Astrocyte of the hippocampus (primary cell): Measurements from ENCODE around the gene MAP1LC3B.

Experiments used
- DNase-seq: peaks from one replicate; pipeline ENCODE4 v3.0.0; 2011; ENCODE audit warnings: low read depth, low spot score

MAP1LC3B gene

DNA sequence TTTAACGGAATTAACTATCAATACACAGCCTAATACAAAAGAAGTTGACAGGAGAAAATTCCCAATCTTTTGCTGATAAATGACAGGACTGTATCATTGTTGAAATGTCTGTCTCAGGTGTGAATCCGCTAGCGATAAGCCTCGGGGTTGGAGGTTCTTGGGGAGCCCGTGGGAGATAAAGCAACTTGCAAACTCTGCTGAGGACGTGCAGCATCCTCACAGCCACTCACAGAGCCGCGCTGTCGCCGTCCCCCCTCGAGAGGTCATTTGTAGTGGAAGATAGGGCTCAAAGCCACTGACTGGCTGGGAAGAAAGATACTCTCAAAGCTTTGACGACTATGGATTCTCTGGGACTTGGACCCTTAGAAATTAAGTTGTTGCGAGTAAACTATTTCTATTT, 17.0 kb downstream of the MAP1LC3B start:
- no peak for DNase-seq

- DNase-seq = no peak
Measured at GRCh38 chr16:87409781-87410180, 17.6 kb downstream of the MAP1LC3B start.

- DNase-seq = no peak
Measured at GRCh38 chr16:87410530-87410929, 18.4 kb downstream of the MAP1LC3B start.

DNA sequence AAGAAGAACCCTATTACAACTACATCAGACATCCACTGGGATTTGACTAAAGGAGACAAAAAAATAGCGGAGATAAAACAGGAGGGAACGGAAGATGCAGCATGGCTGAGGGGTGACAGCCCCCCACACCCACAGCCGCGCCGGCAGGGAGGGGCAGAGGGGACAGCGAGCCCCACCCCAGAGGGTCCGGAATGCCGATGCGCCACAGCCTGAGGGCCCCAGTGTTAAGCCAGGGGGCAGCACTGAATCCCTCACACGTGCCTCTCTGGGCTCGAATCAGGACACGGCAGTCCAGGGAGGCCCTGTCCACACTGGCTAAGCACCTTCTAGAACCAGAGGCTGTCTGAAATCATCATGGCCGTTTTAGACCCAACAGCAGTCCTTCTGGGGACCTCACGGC, 18.8 kb downstream of the MAP1LC3B start:
- DNase-seq = no peak

DNA sequence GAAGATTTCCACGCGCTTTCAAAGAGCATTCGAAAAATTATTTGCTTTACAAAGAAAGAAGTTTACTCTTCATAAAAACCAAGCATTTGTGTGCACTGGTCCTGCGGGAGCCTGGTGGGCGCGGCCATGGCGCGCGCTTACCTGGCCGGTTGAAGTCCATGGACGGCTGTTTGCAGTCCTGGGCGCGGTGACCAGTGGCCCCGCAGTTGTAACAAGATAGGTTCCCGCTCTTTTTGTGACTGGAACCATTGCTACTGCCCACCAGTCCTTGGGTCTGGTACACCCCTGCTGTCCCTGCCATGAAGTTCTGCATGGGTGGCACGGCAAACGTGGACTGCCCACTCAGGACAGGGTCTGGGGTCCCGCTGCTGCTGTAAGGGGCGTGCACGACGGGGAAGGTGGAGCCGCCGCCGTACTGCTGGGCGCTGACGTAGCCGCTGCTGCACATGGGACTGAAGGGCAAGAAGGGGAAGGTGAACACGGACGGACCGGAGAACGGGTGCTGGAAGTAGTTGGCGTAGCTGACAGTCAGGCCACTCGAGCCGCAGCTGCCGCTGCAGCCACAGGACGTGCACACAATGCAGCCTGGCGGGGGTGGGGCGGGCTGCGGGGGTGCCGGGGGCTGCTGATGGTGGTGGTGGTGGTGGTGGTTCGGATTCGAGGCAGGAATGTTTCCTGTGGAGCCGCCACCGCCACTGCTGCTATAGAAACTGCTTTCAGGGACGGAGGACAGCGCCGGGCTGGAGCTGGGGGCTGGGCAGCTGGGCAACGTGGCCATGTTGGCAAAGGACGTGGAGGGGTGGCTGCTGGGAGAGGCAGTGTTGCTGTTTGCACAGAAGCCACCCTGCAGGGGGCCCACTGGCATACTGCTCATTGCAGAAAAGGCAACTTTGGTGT, 19.5 kb downstream of the MAP1LC3B start:
- DNase-seq = no peak

GRCh38 chr16:87412371-87412995, 20.3 kb downstream of the MAP1LC3B start:
- no peak for DNase-seq

DNA sequence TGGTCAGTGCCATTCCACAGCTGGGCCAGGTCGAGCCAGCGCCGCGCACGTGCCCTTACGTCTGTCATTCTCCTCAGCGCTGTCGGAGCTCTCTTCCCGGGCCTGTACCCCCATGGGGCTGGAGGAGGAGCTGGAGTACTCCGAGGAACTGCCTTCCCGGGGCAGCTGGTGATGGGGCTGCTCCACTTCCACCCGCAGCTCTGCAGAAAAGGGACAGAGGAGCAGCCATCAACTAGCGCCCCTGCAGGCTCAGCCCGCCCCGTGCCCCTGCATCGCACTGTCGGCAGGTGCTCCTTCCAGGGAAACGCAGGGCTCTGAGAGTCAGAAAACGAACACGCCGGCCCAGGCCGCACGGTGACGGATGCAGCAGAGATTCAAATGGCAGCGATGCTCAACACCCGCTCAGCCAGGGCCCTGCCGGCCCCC, 20.9 kb downstream of the MAP1LC3B start:
- DNase-seq = no peak

DNA sequence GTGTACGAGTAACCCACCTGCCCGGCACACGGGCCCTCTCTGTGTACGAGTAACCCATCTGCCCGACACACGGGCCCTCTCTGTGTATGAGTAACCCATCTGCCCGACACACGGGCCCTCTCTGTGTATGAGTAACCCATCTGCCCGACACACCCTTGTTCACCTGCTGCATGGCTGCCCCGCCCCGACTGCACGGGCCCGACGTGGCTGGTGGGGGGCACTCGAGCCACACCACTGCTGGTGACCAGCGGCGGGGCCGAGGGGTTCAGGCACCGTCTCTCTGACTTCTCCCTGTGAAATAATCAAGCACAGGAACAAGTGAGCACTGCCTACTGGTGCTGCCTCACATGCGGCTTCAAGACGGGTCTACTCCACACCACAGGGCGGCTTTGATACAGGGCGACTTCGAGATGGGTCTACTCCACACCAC, 22.1 kb downstream of the MAP1LC3B start:
- no peak for DNase-seq

DNA sequence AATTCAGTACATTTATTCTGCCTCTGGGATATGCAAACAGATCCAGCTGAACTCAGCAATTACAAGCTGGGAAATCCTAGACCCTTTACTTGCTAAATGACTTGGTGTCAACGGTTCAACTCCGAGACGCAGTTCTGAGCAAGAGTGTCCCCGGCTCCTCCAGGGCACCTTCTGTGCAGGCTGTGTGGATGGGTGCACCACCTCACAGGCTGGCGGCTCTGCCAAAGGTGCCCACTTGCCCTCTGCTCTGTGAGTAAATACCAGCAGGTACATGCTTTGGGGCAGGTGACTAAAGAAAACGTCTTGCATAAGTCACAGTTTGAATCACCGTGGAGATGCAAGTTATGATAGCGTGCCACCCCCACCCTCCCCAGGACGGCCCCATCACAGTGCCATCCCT, 23.3 kb downstream of the MAP1LC3B start:
- no peak for DNase-seq

- peak; percentile 67 for DNase-seq
Measured at GRCh38 chr16:87416826-87417527, 24.8 kb downstream of the MAP1LC3B start.

DNA sequence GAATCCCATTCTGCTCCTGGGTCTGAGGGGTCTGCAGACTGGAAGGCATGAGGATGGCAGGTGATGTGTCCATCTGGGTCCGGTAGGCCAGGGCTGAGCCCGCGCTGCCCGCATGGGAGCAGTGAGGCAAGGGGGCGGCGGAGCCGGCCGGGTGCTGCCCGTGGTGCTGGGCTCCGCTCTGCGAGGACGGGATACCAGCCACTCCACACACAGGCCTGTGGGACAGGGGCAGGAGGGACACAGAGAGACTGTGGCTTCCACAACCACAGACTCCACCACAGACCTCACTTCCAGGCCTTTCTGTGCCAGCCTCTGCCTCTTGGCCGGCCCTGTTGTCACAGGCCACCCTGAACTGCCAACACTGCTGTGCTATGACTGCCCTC, 25.4 kb downstream of the MAP1LC3B start:
- DNase-seq = no peak

DNA sequence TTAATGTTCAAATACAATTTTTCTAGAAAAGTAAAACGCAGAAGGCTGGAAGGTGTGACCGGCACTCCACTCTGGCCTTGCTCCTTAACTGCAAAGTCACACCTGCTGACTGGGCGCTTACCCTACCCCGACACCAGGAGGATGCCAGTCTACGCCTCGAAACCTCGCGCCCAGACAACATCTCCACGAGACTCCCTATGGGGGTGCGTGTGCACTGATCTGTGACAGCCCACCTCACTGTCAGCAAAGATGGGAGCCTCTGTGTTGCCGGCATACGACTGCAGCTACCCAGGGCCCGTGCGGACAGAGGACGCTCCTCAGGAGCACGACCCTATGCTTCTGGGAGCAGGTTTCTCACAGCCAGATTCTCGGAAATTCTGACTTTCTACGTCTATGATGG, 26.1 kb downstream of the MAP1LC3B start:
- no peak for DNase-seq

GRCh38 chr16:87418644-87419043, 26.5 kb downstream of the MAP1LC3B start:
- DNase-seq = no peak

- DNase-seq = no peak
Measured at GRCh38 chr16:87420026-87421002, 28.2 kb downstream of the MAP1LC3B start.

DNA sequence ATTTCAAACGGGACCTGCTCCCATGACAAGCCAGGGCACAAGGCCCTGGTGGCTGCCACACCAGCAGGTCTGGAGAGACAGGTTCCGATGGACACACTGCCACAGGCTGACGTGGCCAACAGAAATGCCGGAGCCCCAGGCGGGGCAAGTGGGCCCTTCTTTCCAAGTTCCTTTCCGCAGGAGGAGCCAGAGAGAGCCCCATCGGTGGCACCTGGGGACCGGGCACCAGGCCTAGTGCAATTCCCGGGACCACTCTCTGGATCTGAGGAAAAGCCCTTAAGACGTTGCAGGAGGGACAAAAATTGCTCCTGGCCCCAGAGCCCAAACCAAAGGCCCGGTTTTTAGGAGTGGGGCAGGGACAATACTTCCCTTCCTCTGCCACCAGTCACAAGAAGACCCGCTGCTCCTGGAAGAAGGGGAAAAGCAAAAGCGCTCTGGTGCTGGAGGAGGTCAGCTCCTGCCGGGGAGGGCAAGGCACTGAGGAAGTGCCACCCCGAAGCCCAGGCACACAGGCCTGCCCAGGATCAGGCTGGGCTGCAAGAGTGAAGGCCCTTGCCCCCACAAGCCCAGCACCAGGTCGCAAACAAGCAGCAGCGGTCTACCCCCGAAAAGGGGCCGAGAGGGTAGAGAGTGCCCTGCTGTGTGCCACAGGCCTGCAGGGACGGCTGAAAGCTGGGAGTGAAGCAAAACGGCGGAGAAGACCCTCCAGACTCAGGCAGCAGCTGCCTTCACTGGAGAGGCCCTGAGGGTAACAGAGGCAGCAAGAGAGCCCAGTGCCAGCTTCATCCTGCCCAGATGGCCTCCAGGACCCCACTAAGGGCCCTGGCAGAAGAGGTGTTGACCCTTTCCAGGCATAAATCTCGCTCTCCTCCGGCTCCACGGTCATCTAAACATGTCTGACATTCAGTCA, 29.1 kb downstream of the MAP1LC3B start:
- no peak for DNase-seq

DNA sequence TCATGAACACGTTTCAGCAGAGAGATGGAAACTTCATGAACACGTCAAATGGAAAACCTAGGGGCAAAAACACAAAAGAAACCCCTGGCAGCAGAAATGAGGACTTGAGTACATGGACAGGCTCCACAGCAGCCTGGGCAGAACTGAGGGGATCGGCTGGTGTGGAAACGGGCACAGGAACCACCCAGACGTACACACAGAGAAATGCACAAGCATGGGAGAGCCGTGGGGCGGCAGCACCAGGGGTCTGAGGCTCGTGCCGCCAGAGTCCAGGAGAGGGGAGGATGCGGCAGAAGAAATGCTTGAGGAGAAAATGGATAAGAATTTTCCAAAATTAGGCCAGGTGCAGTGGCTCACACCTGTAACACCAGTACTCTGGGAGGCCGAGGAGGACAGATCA, 30.0 kb downstream of the MAP1LC3B start:
- DNase-seq = no peak

GRCh38 chr16:87423429-87423828, 31.3 kb downstream of the MAP1LC3B start:
- no peak for DNase-seq

GRCh38 chr16:87424266-87424665, 32.1 kb downstream of the MAP1LC3B start:
- DNase-seq = no peak

DNA sequence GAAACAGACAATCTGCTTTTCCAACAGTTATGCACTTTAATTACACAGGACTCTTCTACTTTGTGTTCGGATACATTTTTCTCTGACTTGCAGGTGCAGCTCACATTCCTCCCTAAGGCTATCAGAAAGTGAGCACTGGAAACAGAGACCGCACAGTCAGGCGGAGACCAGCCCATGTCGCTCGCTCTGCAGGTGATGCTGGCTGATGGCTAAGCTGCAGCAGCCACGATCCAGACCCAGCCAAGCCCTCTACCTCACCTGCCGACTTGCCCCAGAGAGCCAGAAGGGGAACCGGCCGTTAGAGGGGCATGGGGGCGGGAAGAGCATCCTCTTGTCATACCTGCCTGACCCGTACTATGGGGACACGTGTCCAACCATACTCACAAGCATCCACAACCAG, 33.8 kb downstream of the MAP1LC3B start:
- DNase-seq = no peak
